ENCODE data around the gene NSD1. TPM values are rescaled to one million over a fixed set of nuclear protein-coding genes. Genes with fewer than 3 reads are reported as not detected.

NSD1 gene
- total and polyA plus RNA-seq, 2 of the 8 experiments (the other 6 are each of a cell fraction or from before 2014, with no cell fraction given) = 22.8 to 168 TPM

GRCh38 chr5:177109810-177110209 lies 23.8 kb upstream of the NSD1 start:
- no peaks in the 10 kb centered on the region for H3K9me3 ChIP-seq (ENCODE audit: insufficient read depth in 2 of 2, low read depth in 1 of 2, low read length in 1 of 2)
- 77% methylated on average over 9 of the region's 9 CpGs; no CpG with 5 or more reads in 1 of the 2 experiments for WGBS, 2 experiments (ENCODE audit: extremely low coverage in 1 of 2, insufficient coverage in 1 of 2, insufficient read length in 1 of 2, insufficient replicate concordance in 2 of 2, low coverage in 1 of 2, low lambda C conversion rate in 2 of 2, missing lambda C conversion rate in 1 of 2)
- peak overlapping the region; percentile 84; the same call in 1 of the 2 replicates for H2BK12ac ChIP-seq (ENCODE audit: low read depth, low read length)
- no peak overlapping the region for H3K18ac ChIP-seq (ENCODE audit: extremely low read depth, low read length)
- no peak overlapping the region for H4K91ac ChIP-seq (replicated peaks; ENCODE audit: insufficient read length, low read length)
- H3K79me1 ChIP-seq (ENCODE audit: low read depth, low read length) = no peaks in the 10 kb centered on the region
- H2AFZ ChIP-seq (ENCODE audit: low read length) = no peak overlapping the region
- H2BK120ac ChIP-seq (replicated peaks; ENCODE audit: low read depth, low read length) = no peak overlapping the region
- H2AK5ac ChIP-seq (ENCODE audit: low read depth, low read length) = no peak overlapping the region
- H3K14ac ChIP-seq (ENCODE audit: insufficient read length) = no peak overlapping the region
- no peak overlapping the region for H3K4ac ChIP-seq (replicated peaks; ENCODE audit: insufficient read length, low read depth, low read length)
- no peak overlapping the region for H3K4me2 ChIP-seq (ENCODE audit: insufficient read depth in 1 of 2, low read depth in 2 of 2, low read length in 2 of 2)
- no peak overlapping the region for H3K23ac ChIP-seq (ENCODE audit: insufficient read length)
- no peak overlapping the region for H3K27ac ChIP-seq (ENCODE audit: low read depth, low read length)
- no peak for DNase-seq (ENCODE audit: low read depth in 1 of 2, low spot score in 2 of 2)
- no peak overlapping the region for H3K56ac ChIP-seq (replicated peaks; ENCODE audit: insufficient read length, low read depth, low read length)
- peaks cover 0 to 9% (median 0%) of the 10 kb centered on the region in 4 experiments; a peak in 3 of 7 replicates for H3K4me1 ChIP-seq (replicated peaks in 1 of 4; ENCODE audit: control insufficient read depth in 3 of 4, insufficient read depth in 4 of 4, low read length in 3 of 4)
- no peak overlapping the region; the same call in 1 of the 2 replicates for H2BK5ac ChIP-seq (ENCODE audit: low read depth, low read length)
- no peak overlapping the region for H4K8ac ChIP-seq (ENCODE audit: extremely low read depth, insufficient read depth, low read length)
- no peaks in the 10 kb centered on the region for H3K79me2 ChIP-seq (ENCODE audit: control insufficient read depth in 1 of 2, insufficient read depth in 2 of 2, low read length in 2 of 2)
- ChIA-PET CTCF (ENCODE audit: partially characterized antibody) (interaction anchor here (0.6 to 11.0 kb wide), 7 partner anchors 11 to 851 kb away, joined by 3 to 170 read pairs (median 60); partner anchors contain the start of genes FGFR4 and MXD3), POLR2A (ENCODE audit: partially characterized antibody) (interaction anchor here (0.6 to 1.1 kb wide), 3 partner anchors 23 to 58 kb away, joined by 3 to 5 read pairs (median 3); no protein-coding TSS in a partner anchor)
- no peak overlapping the region for H3K4me3 ChIP-seq (ENCODE audit: extremely low read depth in 1 of 4, insufficient read depth in 2 of 4, low read depth in 3 of 4, low read length in 4 of 4)
- no peaks in the 10 kb centered on the region for H4K20me1 ChIP-seq (replicated peaks in 1 of 2; ENCODE audit: control insufficient read depth in 1 of 2, insufficient read depth in 2 of 2, low read length in 2 of 2)
- no peak overlapping the region for H4K5ac ChIP-seq (ENCODE audit: insufficient read length, low read depth, low read length)
- H3K9ac ChIP-seq (replicated peaks in 1 of 4; ENCODE audit: extremely low read depth in 1 of 4, low read depth in 3 of 4, low read length in 3 of 4) = no peak overlapping the region
- no peak overlapping the region for H2BK20ac ChIP-seq (ENCODE audit: low read length)
- no peak overlapping the region for H2BK15ac ChIP-seq (ENCODE audit: low read length)
- H3K27me3 ChIP-seq (replicated peaks in 1 of 4; ENCODE audit: control insufficient read depth in 3 of 4, extremely low read depth in 1 of 4, insufficient read depth in 3 of 4, low read length in 3 of 4) = no peaks in the 10 kb centered on the region
- FAIRE-seq = no peak
- no peak for TF ChIP-seq BRCA1 (IDR thresholded peaks at IDR 0.05; ENCODE audit: low read depth, low read length)
- TF ChIP-seq NANOG (IDR thresholded peaks at IDR 0.05; ENCODE audit: insufficient read depth, low read depth, low read length, poor library complexity, severe bottlenecking) = no peak
- TF ChIP-seq SUZ12 (IDR thresholded peaks at IDR 0.05; ENCODE audit: low read length) = no peak
- TF ChIP-seq KDM5A (IDR thresholded peaks at IDR 0.05; ENCODE audit: low read length) = no peak
- no peak for TF ChIP-seq PHF8 (conservative IDR thresholded peaks at IDR 0.05; ENCODE audit: low read depth, low read length)
- TF ChIP-seq ASH2L (IDR thresholded peaks at IDR 0.05; ENCODE audit: low read length) = no peak
- TF ChIP-seq TAF1 (IDR thresholded peaks at IDR 0.05; ENCODE audit: low read depth, low read length) = no peak
- TF ChIP-seq NRF1 (IDR thresholded peaks at IDR 0.05; ENCODE audit: low read depth, low read length) = no peak
- TF ChIP-seq SRF (IDR thresholded peaks at IDR 0.05; ENCODE audit: low read depth, low read length) = no peak
- no peak for TF ChIP-seq RFX5 (IDR thresholded peaks at IDR 0.05; ENCODE audit: borderline replicate concordance, low read depth, low read length)
- TF ChIP-seq SIN3A (conservative IDR thresholded peaks at IDR 0.05 in 1 of 2, IDR thresholded peaks at IDR 0.05 in 1 of 2; ENCODE audit: low read depth in 1 of 2, low read length in 2 of 2) = no peak
- no peak for TF ChIP-seq RAD21 (IDR thresholded peaks at IDR 0.05 in 1 of 2, conservative IDR thresholded peaks at IDR 0.05 in 1 of 2; ENCODE audit: low read depth in 2 of 2, low read length in 2 of 2)
- TF ChIP-seq GTF2F1 (IDR thresholded peaks at IDR 0.05; ENCODE audit: borderline replicate concordance, low read depth, low read length) = no peak
- no peaks in the 10 kb centered on the region for H3K23me2 ChIP-seq (ENCODE audit: low read depth, low read length)
- no peaks in the 10 kb centered on the region for H3K36me3 ChIP-seq (ENCODE audit: control insufficient read depth in 2 of 4, insufficient read depth in 4 of 4, low read length in 3 of 4)
